NB4 (cell line): ENCODE measurements around the gene ZFP91.

Source experiments
- DNase-seq: peaks from one replicate; pipeline ENCODE4 v3.0.0; 2010; ENCODE audit warnings: low read depth
- H3K4me3 ChIP-seq: one replicate; pipeline ENCODE4 v1.5.1; 2011; ENCODE audit warnings: mild to moderate bottlenecking, low read depth, low read length, moderate library complexity
- CTCF ChIP-seq: IDR thresholded peaks from one replicate; pipeline ENCODE4 v1.5.1; 2012; ENCODE audit warnings: low read depth, low read length
- MAX ChIP-seq: IDR thresholded peaks from 2 replicates; pipeline ENCODE4 v1.6.1; 2011; ENCODE audit warnings: low read depth, low read length
- MYC ChIP-seq: IDR thresholded peaks from 2 replicates; pipeline ENCODE4 v1.6.1; 2011; ENCODE audit warnings: low read depth, low read length
- POLR2A ChIP-seq: IDR thresholded peaks from 2 replicates; pipeline ENCODE4 v1.6.1; 2011; ENCODE audit warnings: mild to moderate bottlenecking; ENCODE audit not compliant: insufficient read length; ENCODE audit errors: extremely low read depth

The ZFP91 gene, protein sequence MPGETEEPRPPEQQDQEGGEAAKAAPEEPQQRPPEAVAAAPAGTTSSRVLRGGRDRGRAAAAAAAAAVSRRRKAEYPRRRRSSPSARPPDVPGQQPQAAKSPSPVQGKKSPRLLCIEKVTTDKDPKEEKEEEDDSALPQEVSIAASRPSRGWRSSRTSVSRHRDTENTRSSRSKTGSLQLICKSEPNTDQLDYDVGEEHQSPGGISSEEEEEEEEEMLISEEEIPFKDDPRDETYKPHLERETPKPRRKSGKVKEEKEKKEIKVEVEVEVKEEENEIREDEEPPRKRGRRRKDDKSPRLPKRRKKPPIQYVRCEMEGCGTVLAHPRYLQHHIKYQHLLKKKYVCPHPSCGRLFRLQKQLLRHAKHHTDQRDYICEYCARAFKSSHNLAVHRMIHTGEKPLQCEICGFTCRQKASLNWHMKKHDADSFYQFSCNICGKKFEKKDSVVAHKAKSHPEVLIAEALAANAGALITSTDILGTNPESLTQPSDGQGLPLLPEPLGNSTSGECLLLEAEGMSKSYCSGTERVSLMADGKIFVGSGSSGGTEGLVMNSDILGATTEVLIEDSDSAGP

DNA sequence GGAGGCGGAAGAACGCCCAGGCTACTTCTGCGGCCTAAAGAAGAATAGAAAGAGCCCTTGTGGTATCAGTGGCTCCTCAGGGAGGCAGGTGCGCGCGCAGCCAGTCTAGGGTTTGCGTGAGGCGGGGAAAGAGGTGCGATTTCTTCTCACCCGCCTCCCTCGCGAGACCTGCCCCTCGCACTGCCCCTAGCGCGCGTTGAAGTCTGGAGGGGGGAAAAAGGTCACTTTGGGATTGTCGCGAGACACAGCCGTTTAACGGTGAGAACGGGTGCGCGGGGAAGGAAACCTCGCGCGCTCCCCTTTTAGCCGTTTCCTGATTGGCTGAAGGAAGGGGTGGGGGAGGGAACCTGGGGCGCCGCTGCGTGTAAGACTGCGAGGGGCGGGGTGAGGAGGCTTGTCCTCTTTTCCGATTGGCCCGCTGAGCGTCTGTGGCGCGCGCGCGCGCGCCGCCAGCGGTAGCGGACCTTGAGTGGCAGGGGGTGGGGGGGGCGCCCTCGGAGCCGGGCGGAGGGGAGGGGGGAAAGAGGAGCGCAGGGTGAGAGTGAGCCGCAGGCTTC lies at the start of gene ZFP91:
ZFP91 (plus strand) TSS at position 429 of the 557 bp plus-strand sequence. CDS start 219 bp downstream, outside the sequence.
- peak within 1 kb of the TSS; percentile 76 for H3K4me3 ChIP-seq
- DNase-seq: peak; percentile 99
- no peak for TF ChIP-seq POLR2A
- TF ChIP-seq MYC: peak; percentile 28; the same call in 1 of the 2 replicates
- TF ChIP-seq MAX: peak; percentile 56; the same call in 1 of the 2 replicates

DNA sequence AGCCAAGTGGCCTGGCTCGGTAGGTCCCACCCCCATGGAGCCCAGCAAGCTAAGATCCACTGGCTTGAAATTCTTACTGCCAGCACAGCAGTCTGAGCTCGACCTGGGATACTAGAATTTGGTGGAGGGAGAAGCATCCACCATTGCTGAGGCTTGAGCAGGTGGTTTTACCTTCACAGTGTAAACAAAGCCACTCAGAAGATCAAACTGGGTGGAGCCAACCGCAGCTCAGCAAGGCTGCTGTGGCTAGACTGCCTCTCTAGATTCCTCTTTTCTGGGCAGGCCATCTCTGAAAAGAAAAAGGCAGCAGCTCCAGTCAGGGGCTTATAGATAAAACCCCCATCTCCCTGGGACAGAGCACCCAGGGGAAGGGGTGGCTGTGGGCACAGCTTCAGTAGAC lies 48.6 kb upstream of the ZFP91 start:
- no peak for DNase-seq
- H3K4me3 ChIP-seq: no peak overlapping the region
- TF ChIP-seq CTCF (no peak), MYC (no peak), POLR2A (no peak), MAX (no peak)

GRCh38 chr11:58531865-58532341 lies 47.0 kb upstream of the ZFP91 start:
- no peak for TF ChIP-seq MYC
- no peak for TF ChIP-seq CTCF
- TF ChIP-seq MAX: no peak
- TF ChIP-seq POLR2A: no peak
- H3K4me3 ChIP-seq: no peak overlapping the region
- DNase-seq: no peak

GRCh38 chr11:58546841-58547240 lies 32.0 kb upstream of the ZFP91 start:
- TF ChIP-seq CTCF: no peak
- no peak for TF ChIP-seq MYC
- TF ChIP-seq MAX: no peak
- TF ChIP-seq POLR2A: no peak
- no peak for DNase-seq
- H3K4me3 ChIP-seq: no peak overlapping the region

GRCh38 chr11:58549644-58550043 lies 29.2 kb upstream of the ZFP91 start:
- H3K4me3 ChIP-seq: no peak overlapping the region
- DNase-seq: no peak
- TF ChIP-seq POLR2A (no peak), MAX (no peak), CTCF (no peak), MYC (no peak)

DNA sequence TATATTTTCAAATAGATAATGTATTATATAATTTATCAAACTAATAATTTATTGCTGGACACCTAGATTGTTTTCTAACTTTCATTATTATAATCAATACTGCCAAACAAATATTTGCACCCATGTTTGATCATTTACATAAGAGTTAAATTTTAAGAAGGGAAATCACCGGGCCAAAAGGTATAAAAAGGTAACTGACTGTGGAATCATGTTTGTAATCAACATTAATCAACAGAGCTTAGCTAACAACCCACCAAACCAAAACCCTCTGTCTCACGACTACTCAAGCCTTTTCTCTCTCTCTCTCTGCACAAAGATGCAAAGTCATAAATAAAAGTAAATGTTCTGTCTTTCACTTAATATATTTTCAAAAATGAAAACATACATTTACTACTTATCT lies 18.0 kb upstream of the ZFP91 start:
- TF ChIP-seq CTCF (no peak), MAX (no peak), MYC (no peak), POLR2A (no peak)
- no peak for DNase-seq
- no peak overlapping the region for H3K4me3 ChIP-seq
